ENCODE results near the gene PSENEN.
"Not testable (repeated sequence)": the region's sequence is repeated elsewhere in the genome, so short reads cannot be mapped to it uniquely, and the experiment has no call there.

Gene PSENEN

DNA sequence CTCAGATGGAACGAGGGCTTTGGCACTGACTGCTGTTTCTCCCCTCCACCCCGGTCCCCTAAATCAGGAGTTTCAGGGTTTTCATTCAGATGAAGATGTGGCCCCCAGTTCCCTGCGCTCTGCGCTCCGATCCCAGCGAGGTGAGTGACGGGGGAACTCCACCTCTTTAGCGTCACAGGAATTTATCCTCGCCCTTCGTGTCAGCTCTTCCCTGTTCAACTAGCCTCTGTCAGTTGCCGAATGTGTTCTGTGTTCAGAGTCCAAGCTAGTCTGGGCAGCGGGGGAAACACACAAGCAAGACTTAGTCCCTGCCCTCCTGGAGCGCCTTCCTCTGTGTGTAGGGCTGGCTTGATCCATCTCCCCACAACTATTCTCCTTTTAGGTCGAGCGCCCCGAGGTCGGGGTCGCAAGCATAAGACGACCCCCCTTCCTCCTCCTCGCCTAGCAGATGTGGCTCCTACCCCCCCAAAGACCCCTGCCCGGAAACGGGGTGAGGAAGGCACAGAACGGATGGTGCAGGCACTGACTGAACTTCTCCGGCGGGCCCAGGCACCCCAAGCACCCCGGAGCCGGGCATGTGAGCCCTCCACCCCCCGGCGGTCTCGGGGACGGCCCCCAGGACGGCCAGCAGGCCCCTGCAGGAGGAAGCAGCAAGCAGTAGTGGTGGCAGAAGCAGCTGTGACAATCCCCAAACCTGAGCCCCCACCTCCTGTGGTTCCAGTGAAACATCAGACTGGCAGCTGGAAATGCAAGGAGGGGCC is 25.9 kb upstream of the PSENEN start:
- DNase-seq: no peak

DNA sequence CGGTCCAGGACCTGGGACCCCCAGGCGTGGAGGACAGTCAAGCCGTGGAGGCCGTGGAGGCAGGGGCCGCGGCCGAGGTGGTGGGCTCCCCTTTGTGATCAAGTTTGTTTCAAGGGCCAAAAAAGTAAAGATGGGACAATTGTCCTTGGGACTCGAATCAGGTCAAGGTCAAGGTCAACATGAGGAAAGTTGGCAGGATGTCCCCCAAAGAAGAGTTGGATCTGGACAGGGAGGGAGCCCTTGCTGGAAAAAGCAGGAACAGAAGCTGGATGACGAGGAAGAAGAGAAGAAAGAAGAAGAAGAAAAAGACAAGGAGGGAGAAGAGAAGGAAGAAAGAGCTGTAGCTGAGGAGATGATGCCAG is 25.3 kb upstream of the PSENEN start:
- DNase-seq: no peak

DNA sequence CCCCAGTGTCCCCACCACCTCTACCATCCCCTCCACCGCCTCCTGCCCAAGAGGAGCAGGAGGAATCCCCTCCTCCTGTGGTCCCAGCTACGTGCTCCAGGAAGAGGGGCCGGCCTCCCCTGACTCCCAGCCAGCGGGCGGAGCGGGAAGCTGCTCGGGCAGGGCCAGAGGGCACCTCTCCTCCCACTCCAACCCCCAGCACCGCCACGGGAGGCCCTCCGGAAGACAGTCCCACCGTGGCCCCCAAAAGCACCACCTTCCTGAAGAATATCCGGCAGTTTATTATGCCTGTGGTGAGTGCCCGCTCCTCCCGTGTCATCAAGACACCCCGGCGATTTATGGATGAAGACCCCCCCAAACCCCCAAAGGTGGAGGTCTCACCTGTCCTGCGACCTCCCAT is 24.8 kb upstream of the PSENEN start:
- no peak for DNase-seq

DNA sequence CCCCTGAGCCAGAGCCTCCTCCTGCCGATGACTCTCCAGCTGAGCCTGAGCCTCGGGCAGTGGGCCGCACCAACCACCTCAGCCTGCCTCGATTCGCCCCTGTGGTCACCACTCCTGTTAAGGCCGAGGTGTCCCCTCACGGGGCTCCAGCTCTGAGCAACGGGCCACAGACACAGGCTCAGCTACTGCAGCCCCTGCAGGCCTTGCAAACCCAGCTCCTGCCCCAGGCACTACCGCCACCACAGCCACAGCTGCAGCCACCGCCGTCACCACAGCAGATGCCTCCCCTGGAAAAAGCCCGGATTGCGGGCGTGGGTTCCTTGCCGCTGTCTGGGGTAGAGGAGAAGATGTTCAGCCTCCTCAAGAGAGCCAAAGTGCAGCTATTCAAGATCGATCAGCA is 24.1 kb upstream of the PSENEN start:
- DNase-seq: no peak

DNA sequence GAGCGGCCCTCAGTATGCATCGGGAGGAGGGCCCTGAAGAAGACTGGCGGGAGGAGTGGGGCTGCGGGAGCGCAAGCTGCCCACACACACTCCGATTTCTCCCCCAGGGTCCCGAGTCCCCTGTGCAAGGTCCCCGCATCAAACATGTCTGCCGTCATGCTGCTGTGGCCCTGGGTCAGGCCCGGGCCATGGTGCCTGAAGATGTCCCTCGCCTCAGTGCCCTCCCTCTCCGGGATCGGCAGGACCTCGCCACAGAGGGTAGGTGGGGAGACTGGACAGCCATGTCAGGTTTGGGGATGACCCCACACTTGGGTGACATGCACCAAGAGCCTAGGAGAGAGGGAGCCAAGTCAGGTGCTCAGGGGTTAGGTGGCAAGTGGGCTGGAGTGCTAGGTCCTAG is 23.0 kb upstream of the PSENEN start:
- DNase-seq: no peak

DNA sequence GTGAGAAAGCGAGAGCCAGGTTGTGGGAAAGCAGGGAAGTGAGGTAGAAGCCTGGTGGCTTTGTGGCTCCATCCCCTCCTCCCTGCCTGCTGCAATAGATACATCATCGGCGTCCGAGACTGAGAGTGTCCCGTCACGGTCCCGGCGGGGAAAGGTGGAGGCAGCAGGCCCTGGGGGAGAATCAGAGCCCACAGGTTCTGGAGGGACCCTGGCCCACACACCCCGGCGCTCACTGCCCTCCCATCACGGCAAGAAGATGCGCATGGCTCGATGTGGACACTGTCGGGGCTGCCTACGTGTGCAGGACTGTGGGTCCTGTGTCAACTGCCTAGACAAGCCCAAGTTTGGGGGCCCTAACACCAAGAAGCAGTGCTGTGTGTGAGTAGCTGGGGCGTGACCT is 22.6 kb upstream of the PSENEN start:
- DNase-seq: no peak

DNA sequence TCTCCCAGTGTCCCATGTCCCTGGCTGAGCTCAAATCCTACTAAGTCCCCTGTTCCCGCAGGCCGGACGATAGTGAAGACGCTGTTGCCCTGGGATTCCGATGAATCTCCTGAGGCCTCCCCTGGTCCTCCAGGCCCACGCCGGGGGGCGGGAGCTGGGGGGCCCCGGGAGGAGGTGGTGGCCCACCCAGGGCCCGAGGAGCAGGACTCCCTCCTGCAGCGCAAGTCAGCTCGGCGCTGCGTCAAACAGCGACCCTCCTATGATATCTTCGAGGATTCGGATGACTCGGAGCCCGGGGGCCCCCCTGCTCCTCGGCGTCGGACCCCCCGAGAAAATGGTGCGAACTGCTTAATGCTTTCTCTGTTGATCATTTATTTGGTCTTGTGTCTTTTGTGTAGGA is 21.8 kb upstream of the PSENEN start:
- DNase-seq: no peak

DNA sequence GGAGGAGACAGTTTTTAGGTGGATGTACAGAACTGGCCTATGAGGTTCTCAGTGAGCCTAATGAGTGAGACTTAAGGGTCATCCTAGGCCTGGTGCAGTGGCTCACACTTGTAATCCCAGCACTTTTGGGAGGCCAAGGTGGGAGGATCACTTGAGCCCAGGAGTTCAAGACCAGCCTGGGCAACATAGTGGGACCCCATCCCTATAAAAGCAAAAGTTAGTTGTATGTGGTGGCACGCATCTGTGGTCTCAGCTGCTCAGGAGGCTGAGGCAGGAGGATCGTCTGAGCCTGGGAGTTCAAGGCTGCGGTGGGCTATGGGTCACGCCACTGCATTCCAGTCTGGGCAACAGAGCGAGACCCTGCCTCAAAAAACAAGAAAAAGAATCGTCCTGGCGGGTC is 21.3 kb upstream of the PSENEN start:
- DNase-seq: not testable (repeated sequence)

DNA sequence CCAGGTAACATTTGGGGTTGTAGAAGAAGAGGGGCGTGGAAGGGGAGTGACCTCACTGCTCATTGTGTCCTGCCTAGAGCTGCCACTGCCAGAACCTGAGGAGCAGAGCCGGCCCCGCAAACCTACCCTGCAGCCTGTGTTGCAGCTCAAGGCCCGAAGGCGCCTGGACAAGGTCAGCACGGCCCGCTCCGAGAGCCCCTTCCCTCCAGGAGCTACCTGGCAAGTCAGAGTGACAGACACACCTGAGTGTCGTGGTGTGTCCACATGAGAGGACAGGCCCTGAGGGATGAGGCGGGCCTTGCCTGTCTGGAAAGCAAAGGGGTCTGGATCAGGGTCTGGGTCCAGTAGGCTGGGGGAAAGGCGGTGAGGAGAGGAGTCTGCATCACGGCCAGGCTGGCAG is 20.9 kb upstream of the PSENEN start:
- no peak for DNase-seq

DNA sequence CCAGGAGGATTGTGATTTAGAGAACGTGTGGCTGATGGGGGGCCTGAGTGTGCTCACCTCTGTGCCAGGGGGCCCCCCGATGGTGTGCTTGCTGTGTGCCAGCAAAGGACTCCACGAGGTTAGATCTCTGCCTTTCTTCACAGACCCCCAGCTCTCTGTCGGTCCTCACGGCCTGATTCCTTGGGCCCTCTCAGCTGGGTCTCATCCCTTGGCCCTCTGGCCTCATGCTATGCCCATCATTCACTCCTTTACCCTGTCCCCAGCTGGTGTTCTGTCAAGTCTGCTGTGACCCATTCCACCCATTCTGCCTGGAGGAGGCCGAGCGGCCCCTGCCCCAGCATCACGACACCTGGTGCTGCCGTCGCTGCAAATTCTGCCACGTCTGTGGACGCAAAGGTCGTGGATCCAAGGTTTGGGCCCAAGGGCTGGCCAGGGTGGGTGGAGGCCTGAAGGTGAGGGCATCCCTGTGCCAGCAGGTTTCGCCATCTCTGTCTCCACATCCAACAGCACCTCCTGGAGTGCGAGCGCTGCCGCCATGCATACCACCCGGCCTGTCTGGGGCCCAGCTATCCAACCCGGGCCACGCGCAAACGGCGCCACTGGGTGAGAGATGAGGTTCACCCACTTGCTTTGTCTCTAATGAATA is 20.1 kb upstream of the PSENEN start:
- no peak for DNase-seq

DNA sequence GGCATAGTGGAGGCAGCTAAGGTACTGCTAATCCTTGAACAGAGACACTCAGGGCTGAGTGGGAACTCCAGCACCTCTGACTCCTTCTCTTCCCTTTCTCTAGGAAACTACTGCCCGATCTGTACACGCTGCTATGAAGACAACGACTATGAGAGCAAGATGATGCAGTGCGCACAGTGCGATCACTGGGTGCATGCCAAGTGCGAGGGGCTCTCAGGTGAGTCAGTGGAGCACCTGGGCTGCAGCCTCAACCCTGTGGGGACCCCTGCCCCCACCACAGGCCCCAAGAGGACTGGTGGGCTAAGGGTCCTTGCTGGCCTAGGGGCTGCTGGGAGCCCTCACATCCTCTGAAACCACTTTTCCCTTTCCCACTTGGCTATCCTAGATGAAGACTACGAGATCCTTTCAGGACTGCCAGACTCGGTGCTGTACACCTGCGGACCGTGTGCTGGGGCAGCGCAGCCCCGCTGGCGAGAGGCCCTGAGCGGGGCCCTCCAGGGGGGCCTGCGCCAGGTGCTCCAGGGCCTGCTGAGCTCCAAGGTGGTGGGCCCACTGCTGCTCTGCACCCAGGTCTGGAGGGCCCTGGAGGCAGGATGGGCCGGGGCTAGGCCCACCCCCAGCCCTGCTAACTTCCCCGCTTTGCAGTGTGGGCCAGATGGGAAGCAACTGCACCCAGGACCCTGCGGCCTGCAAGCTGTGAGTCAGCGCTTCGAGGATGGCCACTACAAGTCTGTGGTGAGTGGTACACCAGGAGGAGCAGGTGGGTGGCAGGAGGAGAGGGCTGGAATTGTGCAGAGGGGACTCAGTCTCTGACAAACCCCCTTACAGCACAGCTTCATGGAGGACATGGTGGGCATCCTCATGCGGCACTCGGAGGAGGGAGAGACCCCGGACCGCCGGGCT is 18.1 kb upstream of the PSENEN start:
- no peak for DNase-seq

DNA sequence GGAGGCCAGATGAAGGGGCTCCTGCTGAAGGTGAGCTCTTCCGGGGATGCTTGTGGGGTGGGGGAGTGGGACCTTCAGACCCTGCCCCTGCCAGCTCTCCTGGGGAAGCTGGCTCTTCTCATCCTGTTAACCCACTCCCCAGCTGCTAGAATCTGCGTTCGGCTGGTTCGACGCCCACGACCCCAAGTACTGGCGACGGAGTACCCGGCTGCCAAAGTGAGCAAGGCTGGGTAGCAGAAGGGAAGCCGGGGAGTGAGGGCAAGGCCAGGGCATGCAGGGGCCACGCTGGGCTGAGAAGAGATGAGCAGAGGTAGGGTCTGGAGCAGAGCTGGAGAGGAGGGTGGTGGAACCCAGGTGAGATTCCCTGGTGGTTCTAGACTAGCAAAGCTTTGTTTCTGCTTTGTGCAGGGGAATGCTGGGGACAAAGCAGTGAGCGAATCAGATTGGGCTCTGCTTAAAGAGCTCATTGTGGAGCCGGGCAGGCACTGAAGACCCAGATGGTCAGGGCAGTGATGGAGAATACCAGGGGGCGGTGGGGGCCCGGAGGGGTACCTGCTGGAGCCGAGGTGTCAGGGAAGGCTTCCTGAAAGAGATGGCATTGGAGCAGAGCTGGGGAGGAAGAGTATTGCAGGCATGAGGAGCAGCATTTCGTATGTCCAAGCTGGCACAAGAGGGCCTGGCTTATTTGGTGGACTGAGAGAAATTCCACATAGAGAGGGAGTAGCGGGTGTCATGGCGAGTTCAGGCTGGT is 17.3 kb upstream of the PSENEN start:
- no peak for DNase-seq

DNA sequence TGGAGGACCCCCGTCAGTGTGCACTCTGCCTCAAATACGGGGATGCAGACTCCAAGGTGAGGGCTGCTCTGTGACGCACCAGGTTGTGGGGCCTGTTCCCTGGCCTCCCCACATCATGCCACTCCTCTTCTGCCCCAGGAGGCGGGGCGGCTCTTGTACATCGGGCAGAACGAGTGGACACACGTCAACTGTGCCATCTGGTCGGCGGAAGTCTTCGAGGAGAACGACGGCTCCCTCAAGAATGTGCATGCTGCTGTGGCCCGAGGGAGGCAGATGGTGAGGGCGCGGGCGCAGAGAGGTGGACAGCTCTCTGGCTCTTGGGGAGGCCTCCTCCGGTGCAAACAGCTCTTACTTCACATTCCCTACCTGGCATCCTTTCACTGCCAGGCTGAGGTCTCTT is 16.4 kb upstream of the PSENEN start:
- no peak for DNase-seq

DNA sequence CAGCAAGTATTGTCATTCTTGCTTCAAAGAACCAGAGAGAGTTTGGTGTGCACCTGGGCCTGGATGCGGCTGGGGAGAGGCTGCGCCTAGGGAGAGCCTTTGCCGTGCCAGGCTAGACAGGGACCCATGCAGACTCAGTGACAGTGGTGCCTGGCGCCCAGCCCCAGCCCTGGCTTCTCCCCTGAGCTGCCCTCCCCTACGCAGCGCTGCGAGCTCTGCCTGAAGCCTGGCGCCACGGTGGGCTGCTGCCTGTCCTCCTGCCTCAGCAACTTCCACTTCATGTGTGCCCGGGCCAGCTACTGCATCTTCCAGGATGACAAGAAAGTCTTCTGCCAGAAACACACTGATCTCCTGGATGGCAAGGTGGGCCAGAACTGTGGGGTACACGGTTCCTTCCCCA is 15.7 kb upstream of the PSENEN start:
- no peak for DNase-seq

DNA sequence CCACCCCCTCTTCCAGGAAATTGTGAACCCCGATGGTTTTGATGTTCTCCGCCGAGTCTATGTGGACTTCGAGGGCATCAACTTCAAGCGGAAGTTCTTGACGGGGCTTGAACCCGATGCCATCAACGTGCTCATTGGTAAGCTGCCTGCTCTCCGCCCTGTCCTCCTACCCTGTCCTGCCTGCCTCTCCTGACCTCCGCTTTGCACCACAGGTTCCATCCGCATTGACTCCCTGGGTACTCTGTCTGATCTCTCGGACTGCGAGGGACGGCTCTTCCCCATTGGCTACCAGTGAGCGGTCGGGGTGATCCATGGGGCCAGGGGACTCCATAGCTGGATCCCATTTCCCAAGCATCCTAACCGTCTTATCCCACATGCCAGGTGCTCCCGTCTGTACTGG is 15.1 kb upstream of the PSENEN start:
- no peak for DNase-seq

DNA sequence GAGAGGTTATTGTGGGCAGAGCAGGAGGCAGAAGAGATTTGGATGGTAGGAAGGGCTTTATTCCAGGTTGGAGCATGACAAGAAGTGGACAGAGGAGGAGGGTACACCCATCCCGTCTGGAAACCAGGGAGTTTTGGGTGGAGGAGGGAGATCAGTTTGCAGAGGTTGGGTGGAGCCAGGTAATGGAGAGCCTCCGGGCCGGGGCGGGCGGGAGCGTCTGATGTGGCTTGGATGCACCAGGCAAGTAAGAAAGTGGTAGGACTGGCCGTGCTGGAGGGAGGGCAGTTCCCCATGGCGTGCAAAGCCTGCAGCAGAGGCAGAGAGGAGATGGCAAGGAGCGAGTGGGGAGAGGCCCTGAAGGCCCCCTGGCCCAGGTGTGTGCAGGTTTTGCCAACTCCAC is 14.1 kb upstream of the PSENEN start:
- no peak for DNase-seq

DNA sequence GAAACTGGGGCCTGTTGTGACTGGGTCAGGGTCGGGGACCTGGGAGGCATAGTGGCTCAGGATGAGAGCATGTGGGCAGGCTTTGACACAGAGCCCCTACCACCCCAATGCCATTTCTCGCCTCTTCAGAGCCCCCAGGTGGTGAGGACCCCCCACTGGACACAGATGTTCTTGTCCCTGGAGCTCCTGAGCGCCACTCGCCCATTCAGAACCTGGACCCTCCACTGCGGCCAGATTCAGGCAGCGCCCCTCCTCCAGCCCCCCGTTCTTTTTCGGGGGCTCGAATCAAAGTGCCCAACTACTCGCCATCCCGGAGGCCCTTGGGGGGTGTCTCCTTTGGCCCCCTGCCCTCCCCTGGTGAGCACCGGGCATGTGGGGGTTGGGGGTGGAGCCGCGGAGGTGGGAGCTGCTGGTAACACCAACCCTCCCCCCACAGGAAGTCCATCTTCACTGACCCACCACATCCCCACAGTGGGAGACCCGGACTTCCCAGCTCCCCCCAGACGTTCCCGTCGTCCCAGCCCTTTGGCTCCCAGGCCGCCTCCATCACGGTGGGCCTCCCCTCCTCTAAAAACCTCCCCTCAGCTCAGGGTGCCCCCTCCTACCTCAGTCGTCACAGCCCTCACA is 13.6 kb upstream of the PSENEN start:
- no peak for DNase-seq

DNA sequence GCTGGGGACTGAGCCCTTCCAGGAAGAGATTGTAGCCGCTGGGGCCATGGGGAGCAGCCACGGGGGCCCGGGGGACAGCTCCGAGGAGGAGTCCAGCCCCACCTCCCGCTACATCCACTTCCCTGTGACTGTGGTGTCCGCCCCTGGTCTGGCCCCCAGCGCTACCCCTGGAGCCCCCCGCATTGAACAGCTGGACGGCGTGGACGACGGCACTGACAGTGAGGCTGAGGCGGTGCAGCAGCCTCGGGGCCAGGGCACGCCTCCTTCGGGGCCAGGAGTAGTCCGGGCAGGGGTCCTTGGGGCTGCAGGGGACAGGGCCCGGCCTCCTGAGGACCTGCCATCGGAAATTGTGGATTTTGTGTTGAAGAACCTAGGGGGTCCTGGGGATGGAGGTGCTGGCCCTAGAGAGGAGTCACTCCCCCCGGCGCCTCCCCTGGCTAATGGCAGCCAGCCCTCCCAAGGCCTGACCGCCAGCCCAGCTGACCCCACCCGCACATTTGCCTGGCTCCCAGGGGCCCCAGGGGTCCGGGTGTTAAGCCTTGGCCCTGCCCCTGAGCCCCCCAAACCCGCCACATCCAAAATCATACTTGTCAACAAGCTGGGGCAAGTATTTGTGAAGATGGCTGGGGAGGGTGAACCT is 12.8 kb upstream of the PSENEN start:
- DNase-seq: no peak

DNA sequence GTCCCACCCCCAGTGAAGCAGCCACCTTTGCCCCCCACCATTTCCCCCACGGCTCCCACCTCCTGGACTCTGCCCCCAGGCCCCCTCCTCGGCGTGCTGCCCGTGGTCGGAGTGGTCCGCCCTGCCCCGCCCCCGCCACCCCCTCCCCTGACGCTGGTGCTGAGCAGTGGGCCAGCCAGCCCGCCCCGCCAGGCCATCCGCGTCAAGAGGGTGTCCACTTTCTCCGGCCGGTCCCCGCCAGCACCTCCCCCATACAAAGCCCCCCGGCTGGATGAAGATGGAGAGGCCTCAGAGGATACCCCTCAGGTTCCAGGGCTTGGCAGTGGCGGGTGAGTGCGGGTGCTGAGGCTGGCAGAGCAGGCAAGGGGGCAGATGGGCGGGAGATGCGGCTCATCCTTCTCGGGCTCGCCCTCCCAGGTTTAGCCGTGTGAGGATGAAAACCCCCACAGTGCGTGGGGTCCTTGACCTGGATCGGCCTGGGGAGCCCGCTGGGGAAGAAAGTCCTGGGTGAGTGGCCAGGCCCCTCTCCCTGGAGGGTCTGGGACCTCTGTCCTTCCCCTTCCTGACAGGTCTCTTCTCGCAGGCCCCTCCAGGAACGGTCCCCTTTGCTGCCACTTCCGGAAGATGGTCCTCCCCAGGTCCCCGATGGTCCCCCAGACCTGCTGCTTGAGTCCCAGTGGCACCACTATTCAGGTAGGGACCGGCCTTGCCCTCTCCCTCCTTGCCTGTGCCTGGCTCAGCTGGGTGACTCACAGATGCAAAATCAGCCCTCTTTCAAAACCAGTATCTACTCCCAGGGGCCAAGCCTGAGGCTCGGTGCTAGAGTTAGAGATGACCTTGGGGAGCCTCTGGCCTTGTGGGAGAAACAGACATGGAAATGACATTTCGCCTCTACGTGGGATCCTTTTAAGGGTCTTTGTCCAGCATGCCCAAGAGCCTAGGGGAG is 12.0 kb upstream of the PSENEN start:
- DNase-seq: no peak

DNA sequence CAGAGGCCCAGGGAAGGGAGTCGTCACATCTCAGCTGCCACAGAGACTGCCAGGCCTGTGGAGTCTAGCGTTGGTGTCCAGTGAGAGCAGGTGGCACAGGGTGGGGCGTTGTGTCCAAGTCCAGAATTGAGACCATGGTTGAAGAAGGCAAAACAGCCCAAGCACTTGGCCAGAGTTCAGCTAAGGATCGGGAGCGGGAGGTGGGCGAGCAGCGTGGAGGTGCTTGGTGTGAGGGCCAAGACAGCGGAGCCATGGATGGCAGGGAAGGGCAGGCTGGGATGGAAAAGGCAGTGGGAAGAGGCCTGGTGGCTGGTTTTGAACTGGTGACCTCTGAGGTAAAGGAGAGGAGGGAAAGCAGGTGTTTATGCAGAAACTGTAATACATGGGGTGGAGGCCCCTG is 11.2 kb upstream of the PSENEN start:
- DNase-seq: no peak

DNA sequence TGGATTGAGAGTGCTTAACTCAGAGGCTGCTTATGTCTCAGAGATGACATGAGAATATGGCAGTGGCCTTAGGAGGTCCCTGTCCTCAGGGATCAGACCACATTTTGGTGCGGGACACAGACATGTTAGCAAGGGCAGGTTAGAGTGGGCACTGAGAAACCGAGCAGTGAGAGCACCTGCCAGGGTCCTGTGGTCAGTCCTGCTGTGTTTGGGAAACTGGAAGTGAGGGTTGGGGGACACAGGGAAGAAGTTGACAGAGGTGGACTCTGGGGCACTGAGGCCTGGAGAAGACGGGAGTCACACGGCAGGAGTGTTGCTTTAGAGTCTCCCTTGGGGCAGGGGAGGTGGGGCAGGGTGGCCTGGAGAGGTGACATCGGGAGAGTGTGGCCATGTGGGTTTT is 10.6 kb upstream of the PSENEN start:
- DNase-seq: no peak

Data from T1000 (cell line).